Spleen (tissue), 13 donors: ENCODE measurements around the gene GPR135. TPM values are rescaled to one million over a fixed set of nuclear protein-coding genes. Genes with fewer than 3 reads are reported as not detected.

Experiments
- DNase-seq: peaks from one replicate; pipeline ENCODE4 v3.0.0-alpha.2; 2020
- H3K27ac ChIP-seq, 8 donors: fragments of 200-600 bp; sonication (generic) in 7 of 8; 1 replicate in 4 of 8; 2 replicates in 4 of 8; pipeline versions ENCODE4 v1.5.0 to v1.8.0; 2016 to 2021; ENCODE audit warnings: inconsistent platforms in 4 of 8, mild to moderate bottlenecking in 4 of 8, moderate library complexity in 1 of 8
- H3K27me3 ChIP-seq, 7 donors: fragments of 200-600 bp; sonication (generic) in 6 of 7; replicated peaks in 1 of 7; 1 replicate in 4 of 7; 2 replicates in 3 of 7; pipeline versions ENCODE4 v1.5.0 to v1.8.0; 2016 to 2021; ENCODE audit warnings: inconsistent platforms in 3 of 7, mild to moderate bottlenecking in 1 of 7
- H3K36me3 ChIP-seq, 6 donors: fragments of 200-600 bp; sonication (generic) in 5 of 6; 1 replicate in 4 of 6; 2 replicates in 2 of 6; pipeline versions ENCODE4 v1.5.0 to v1.8.0; 2016 to 2021; ENCODE audit warnings: inconsistent platforms in 2 of 6
- H3K4me1 ChIP-seq, 6 donors: fragments of 200-600 bp; sonication (generic) in 5 of 6; 1 replicate in 3 of 6; 2 replicates in 3 of 6; pipeline versions ENCODE4 v1.5.0 to v1.8.0; 2016 to 2021; ENCODE audit warnings: inconsistent platforms in 3 of 6
- H3K4me3 ChIP-seq, 8 donors: fragments of 200-600 bp; sonication (generic) in 7 of 8; 1 replicate in 4 of 8; 2 replicates in 4 of 8; pipeline versions ENCODE4 v1.5.0 to v1.8.0; 2016 to 2021; ENCODE audit warnings: inconsistent platforms in 4 of 8, mild to moderate bottlenecking in 4 of 8, moderate library complexity in 2 of 8
- H3K9me3 ChIP-seq, 8 donors: fragments of 200-600 bp; sonication (generic) in 7 of 8; 1 replicate in 4 of 8; 2 replicates in 4 of 8; pipeline versions ENCODE4 v1.5.0 to v1.8.0; 2016 to 2021; ENCODE audit warnings: inconsistent platforms in 4 of 8
- POLR2A ChIP-seq, 3 donors: fragments of 450-650 bp; IDR thresholded peaks; one replicate each; pipeline ENCODE4 v1.5.1; 2017; ENCODE audit warnings: antibody characterized with exemption in 3 of 3, mild to moderate bottlenecking in 1 of 3
- POLR2AphosphoS5 ChIP-seq, 3 donors: sonication (generic); formaldehyde crosslinking; IDR thresholded peaks; one replicate each; pipeline ENCODE4 v1.5.1; 2017; ENCODE audit warnings: antibody characterized with exemption in 3 of 3
- WGBS, 5 donors: extraction: QIAGEN DNeasy Blood & Tissue Kit in 3 of 5; methylation state at CpG; one replicate each; pipeline versions ENCODE4 v1.1.5 to v1.1.7; 2013 to 2018; 5-methylcytosine and 5-hydroxymethylcytosine counted together
- intact Hi-C: fragments of 100-400 bp; cut with DNase I; formaldehyde crosslinking; loops from one replicate; pipeline ENCODE4 v1.15.0; 2023; ENCODE audit warnings: low total_unique reads
- long read RNA-seq, 2 donors: transcript quantifications; one replicate each; lab custom pipeline, GENCODE V29; 2026
- polyA plus RNA-seq, 3 donors: library from polyadenylated mRNA; stranded (reverse); fragments of 200-250 nt; gene quantifications; one replicate each; pipeline ENCODE4 v1.2.1, GENCODE V29; 2013
- total RNA-seq, 7 donors: library from RNA; depleted of rRNA in 3 of 7; stranded (reverse); fragments of >200 nt in 3 of 7; fragmentation: NEBNext Ultra II Directional in 4 of 7; extraction: Animal tissue kit (Norgen Biotek cat#: 25700) in 4 of 7; gene quantifications; one replicate each; pipeline versions ENCODE4 v1.1.0 to v1.2.1, GENCODE V29; 2016 to 2021
- TF ChIP-seq, protein P1 (sequence below), 11 experiments: fragments of 200-600 bp in 7 of 11; fragments of 450-650 bp in 4 of 11; sonication (generic) in 4 of 11; IDR thresholded peaks in 8 of 11; conservative IDR thresholded peaks in 3 of 11; 1 replicate in 7 of 11; 2 replicates in 4 of 11; pipeline versions ENCODE4 v1.4.0 to v1.8.0; 2016 to 2021; ENCODE audit warnings: antibody characterized with exemption in 11 of 11, inconsistent platforms in 4 of 11, mild to moderate bottlenecking in 1 of 11
- donor health status: healthy with polysubstance abuse.
- donor health status: DM: no; HTN: no; CAD: no; lungs with moderate emphysema.
- donor health status: DM: no; HTN: no; CAD: no.
- donor health status: Bipolar disorder and iron deficiency.
- donor health status: healthy.
- donor health status: DM: no; HTN: no; CAD: no.
- donor health status: DM: yes; HTN: yes; CAD: no.

The GPR135 gene, protein sequence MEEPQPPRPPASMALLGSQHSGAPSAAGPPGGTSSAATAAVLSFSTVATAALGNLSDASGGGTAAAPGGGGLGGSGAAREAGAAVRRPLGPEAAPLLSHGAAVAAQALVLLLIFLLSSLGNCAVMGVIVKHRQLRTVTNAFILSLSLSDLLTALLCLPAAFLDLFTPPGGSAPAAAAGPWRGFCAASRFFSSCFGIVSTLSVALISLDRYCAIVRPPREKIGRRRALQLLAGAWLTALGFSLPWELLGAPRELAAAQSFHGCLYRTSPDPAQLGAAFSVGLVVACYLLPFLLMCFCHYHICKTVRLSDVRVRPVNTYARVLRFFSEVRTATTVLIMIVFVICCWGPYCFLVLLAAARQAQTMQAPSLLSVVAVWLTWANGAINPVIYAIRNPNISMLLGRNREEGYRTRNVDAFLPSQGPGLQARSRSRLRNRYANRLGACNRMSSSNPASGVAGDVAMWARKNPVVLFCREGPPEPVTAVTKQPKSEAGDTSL
- total RNA-seq, result 1 to 10 TPM; 1.8 to 8.3 (median 3.3) TPM
- under 1 TPM; 0.27 to 0.45 (median 0.37) TPM for polyA plus RNA-seq
- long read RNA-seq, donor 1, full-length matches to known transcripts, result 2 of 2 reads
- long read RNA-seq, donor 1, partial matches to known transcripts, result 0 of 2 reads
- long read RNA-seq, donor 1, other reads (novel, unspliced or antisense), result 0 of 2 reads
- long read RNA-seq, donor 2, full-length matches to known transcripts, result 4 of 4 reads
- long read RNA-seq, donor 2, partial matches to known transcripts, result 0 of 4 reads
- long read RNA-seq, donor 2, other reads (novel, unspliced or antisense), result 0 of 4 reads

DNA sequence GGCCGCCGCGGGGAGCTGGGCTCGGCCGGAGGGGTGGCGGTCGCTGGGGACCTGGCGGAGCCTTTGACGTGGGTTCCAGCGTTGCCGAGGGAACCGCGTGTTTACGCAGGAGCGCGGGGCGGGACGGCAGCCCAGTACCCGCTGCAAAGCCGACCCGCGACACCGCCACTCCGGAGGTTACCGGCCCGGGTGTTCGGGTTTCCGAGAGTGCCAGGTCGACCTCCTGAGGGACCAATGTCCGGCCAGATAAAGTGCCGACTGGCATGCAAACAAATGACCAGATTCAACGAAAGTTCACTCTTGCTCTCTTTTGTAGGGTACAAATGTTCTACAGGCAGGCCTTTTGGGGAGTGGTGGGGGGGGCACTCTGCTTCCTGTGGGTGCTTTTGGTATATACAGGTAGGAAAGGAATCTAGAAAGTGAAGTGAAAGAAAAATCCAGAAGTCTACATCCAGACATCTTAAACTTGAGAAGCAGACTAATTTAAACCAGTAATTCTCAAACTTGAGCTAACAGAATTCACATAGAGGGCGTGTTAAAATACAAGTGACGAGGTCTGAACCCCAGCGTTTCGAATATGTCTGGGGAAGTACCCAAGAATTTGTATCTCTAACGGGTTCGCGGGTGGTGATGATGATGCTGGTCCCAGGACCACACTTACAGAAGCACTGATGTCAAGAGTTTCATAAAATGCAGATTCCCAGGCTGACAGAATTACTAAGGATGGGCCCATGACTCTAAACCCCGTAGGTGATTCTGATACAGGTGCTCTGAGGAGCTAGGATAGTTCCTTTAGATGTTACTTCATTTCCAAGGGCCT is at the start of gene GPR135:
Gene GPR135, minus strand, starts transcription at position 65 of the 820 bp plus-strand sequence. CDS start 154 bp downstream, outside the sequence.
- peak; percentile 86 for DNase-seq
- intact Hi-C loops, result no loop called here
- 19 to 29% (median 21%) methylated on average over 26 to 40 of the region's 40 CpGs for WGBS, 5 donors
- Histone ChIP-seq H3K27ac (peak within 1 kb of the TSS in 7 of 8 donors; percentile 4 to 67 (median 46)), H3K9me3 (no peaks in the 10 kb centered on the region), H3K4me1 (peaks cover 7 to 21% (median 10%) of the 10 kb centered on the region in 6 donors), H3K4me3 (peak within 1 kb of the TSS; percentile 57 to 91 (median 64)), H3K36me3 (peaks cover 0 to 9% (median 0%) of the 10 kb centered on the region in 6 donors), H3K27me3 (peaks cover 0 to 23% (median 0%) of the 10 kb centered on the region in 7 donors)
- no peak for TF ChIP-seq POLR2A (IDR thresholded peaks at IDR 0.05)
- peak in 1 of 3 donors; percentile 39 for TF ChIP-seq POLR2AphosphoS5 (IDR thresholded peaks at IDR 0.05)
- TF ChIP-seq, protein P1, sequence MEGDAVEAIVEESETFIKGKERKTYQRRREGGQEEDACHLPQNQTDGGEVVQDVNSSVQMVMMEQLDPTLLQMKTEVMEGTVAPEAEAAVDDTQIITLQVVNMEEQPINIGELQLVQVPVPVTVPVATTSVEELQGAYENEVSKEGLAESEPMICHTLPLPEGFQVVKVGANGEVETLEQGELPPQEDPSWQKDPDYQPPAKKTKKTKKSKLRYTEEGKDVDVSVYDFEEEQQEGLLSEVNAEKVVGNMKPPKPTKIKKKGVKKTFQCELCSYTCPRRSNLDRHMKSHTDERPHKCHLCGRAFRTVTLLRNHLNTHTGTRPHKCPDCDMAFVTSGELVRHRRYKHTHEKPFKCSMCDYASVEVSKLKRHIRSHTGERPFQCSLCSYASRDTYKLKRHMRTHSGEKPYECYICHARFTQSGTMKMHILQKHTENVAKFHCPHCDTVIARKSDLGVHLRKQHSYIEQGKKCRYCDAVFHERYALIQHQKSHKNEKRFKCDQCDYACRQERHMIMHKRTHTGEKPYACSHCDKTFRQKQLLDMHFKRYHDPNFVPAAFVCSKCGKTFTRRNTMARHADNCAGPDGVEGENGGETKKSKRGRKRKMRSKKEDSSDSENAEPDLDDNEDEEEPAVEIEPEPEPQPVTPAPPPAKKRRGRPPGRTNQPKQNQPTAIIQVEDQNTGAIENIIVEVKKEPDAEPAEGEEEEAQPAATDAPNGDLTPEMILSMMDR (IDR thresholded peaks at IDR 0.05 in 8 of 11, conservative IDR thresholded peaks at IDR 0.05 in 3 of 11), result no peak

DNA sequence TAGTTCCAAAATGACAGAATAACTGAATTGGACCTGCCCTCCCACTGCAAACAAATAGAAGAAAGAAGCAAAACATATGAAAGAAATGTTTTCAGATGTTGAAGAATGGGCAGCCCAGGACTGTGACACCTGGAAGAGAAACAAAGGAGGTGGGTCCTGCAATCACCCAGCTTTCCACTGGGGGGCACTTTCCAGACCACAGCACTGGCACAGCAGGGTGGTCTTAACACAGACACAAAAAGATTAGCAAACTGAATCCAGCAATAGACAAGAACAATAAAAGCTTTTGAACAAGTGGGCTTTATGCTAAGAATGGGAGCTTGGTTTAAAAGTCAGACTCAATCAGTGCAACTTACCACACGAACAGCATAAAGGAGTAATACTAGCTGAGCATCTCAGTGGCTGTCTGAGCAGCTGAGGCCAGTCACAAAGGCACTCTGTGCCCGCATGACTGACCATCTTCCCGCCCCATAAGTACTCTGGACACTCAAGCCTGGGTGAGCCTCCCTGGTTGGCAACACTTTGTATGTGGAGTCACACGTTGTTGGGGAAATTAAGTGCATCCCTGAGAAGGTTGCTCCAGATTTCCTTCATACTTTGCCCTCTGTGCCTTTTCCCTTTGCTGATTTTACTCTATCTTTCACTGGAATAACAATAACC is 46.9 kb upstream of the GPR135 start:
- no peak for TF ChIP-seq POLR2A (IDR thresholded peaks at IDR 0.05)
- TF ChIP-seq, protein P1 (IDR thresholded peaks at IDR 0.05 in 8 of 11, conservative IDR thresholded peaks at IDR 0.05 in 3 of 11), result peak in 4 of 11 experiments; percentile 35 to 39 (median 38)
- intact Hi-C loops, result no loop called here
- H3K4me3 ChIP-seq, result no peak overlapping the region
- no peaks in the 10 kb centered on the region for H3K4me1 ChIP-seq
- no peak for DNase-seq
- H3K36me3 ChIP-seq, result no peaks in the 10 kb centered on the region
- 79 to 88% (median 84%) methylated on average over 4 of the region's 4 CpGs for WGBS, 5 donors
- H3K27ac ChIP-seq, result no peak overlapping the region
- no peaks in the 10 kb centered on the region for H3K9me3 ChIP-seq
- peaks cover 0 to 4% (median 0%) of the 10 kb centered on the region in 7 donors for H3K27me3 ChIP-seq

DNA sequence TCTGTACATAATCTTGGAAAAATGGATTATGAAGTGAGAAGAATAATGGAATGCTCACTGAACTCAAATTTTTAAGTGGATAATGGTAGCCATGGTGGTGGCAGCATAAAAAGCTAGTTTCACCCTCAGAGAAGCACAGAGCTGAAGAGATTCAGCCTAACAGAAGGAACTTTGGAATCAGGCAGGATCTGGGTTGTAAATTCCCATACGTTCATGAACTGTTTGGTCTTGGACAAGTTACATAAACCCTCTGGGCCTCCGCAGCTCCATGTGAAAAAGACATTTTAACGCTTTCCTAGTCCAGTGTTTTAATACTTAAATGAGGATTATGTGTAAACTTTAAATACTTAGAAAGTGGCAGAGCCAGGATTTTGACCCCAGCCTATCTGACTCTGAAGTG is 45.8 kb upstream of the GPR135 start:
- TF ChIP-seq POLR2A (IDR thresholded peaks at IDR 0.05), result no peak
- no peak for TF ChIP-seq POLR2AphosphoS5 (IDR thresholded peaks at IDR 0.05)
- TF ChIP-seq, protein P1 (IDR thresholded peaks at IDR 0.05 in 8 of 11, conservative IDR thresholded peaks at IDR 0.05 in 3 of 11), result no peak
- no peak overlapping the region for H3K27ac ChIP-seq
- intact Hi-C loops, result no loop called here
- H3K4me3 ChIP-seq, result no peak overlapping the region
- H3K9me3 ChIP-seq, result no peaks in the 10 kb centered on the region
- 58 to 82% (median 76%) methylated on average over 3 of the region's 3 CpGs for WGBS, 5 donors
- H3K27me3 ChIP-seq, result peaks cover 0 to 4% (median 0%) of the 10 kb centered on the region in 7 donors
- no peak for DNase-seq
- H3K4me1 ChIP-seq, result no peaks in the 10 kb centered on the region
- no peaks in the 10 kb centered on the region for H3K36me3 ChIP-seq
